UCSD-AML1 (cell line): ENCODE results near the gene XIRP2.

Source experiments
- DNase-seq: peaks from one replicate; lab custom pipeline; 2025; ENCODE audit not compliant: unreplicated experiment; lab: John Stamatoyannopoulos, UW

Gene XIRP2

GRCh38 chr2:166926657-166927056 lies 38.4 kb downstream of the XIRP2 start:
- no peak for DNase-seq

- no peak for DNase-seq
These were observed 43.8 kb downstream of the XIRP2 start for GRCh38 chr2:166932032-166932431.

GRCh38 chr2:166934817-166935216 lies 46.5 kb downstream of the XIRP2 start:
- DNase-seq: no peak

- no peak for DNase-seq
These were observed 54.1 kb downstream of the XIRP2 start for GRCh38 chr2:166942377-166942776.

DNA sequence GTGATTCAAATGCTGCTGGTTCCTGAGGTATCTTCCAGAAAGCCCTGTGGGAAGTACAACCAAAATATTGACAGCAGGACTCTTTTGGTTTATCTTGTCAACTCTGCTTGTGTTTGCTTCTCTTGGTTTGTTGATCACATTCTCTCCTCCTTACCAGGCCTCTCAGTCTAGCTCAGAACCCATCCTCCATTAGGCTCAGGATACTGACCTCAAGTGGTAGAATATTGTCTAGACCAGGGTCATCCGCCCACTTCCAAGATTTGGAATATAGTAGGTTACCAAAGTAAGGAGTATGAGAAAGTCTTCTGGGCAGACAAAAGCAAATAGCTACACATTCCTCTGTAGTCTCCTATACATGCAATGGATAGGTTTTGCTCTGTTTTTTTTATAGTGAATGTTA lies 56.6 kb downstream of the XIRP2 start:
- DNase-seq: no peak

- DNase-seq: no peak
These were observed 69.4 kb downstream of the XIRP2 start for GRCh38 chr2:166957686-166958085.

DNA sequence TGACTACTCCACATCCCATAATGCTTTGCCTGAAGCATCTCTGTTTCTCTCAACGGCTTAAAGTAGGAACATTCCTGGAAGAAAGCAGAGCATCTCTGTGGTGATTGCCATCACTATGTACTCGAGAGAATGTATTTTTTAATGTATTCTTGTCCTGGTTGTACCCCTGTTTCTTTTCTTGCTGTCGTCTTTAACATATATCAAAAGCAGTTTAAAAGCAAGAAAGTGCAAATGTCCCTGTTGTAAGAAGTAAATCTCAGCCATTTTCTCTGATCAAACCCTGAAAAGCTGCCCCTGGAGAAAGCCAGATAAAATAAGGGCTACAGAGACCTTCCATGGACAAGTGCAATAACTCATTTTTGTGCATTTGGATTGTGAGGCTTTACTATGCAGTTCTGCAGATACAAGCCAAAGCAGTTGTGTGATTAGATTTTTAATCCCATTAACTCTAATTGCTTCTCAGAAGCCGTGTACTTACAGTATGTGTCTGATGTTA lies 70.8 kb downstream of the XIRP2 start:
- DNase-seq: no peak

DNA sequence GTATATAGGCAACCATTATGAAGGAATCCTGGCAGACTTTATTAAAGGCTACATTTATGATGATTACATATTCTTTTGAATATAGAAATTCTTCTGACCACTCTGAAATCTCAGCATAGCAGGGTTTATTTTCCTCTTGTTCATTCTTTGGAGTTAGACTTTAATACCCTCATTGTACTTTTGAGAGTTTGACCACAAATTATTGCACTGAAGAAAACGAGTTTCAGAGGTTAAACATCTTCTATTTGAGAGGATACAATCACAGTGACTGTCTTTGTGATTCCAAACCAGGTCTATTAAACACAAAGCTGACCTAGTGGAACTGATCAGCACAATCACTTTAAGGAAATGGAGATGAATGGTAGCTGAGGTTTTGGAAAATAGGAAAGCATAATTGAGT lies 71.3 kb downstream of the XIRP2 start:
- no peak for DNase-seq

DNA sequence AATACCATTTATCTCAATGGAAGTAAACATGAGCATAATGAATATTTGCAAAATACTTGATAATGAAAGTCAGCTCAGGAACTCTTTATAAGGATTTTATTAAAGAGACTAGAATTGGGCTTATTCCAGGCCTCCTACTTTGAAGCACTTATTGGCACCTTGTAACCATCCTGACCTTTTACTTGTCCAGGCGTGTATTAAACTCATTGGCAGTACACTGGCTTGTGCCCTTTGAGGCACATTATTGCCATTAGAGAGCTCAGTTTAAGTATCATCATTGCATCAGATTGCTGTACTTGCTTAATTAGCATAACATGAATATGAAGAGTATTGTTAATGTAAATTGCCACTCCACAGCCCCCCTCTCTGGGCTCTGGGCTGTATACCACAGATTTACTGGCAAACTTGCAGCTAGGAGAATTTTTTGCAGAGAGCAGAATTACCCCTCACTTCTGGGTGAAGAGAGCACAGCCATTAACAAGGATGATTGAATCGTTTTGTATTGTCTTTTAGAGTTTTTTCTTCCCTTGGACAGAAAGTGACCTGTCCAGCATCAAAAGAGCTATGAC lies 72.5 kb downstream of the XIRP2 start:
- DNase-seq: no peak

DNA sequence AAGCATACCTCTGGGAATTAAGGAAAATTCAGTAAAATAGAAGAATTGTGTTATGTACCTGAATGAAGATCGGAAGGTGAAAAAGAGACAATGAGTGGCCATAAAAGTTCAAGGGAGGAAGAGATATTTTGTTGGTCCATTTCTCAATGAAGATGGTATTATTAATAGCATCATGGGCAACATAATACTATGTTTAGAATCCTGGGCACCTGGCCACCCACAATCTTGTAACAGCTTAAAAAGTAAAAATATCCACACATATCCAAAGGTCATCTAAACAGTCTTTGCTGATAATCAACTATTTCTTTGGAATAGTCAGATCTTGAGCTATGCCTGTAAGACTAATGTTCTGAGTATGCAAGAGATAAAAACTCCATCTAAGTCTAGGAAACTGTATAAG lies 73.7 kb downstream of the XIRP2 start:
- no peak for DNase-seq

GRCh38 chr2:166969486-166969885 lies 81.2 kb downstream of the XIRP2 start:
- no peak for DNase-seq

GRCh38 chr2:166972002-166972401 lies 83.7 kb downstream of the XIRP2 start:
- DNase-seq: no peak

DNA sequence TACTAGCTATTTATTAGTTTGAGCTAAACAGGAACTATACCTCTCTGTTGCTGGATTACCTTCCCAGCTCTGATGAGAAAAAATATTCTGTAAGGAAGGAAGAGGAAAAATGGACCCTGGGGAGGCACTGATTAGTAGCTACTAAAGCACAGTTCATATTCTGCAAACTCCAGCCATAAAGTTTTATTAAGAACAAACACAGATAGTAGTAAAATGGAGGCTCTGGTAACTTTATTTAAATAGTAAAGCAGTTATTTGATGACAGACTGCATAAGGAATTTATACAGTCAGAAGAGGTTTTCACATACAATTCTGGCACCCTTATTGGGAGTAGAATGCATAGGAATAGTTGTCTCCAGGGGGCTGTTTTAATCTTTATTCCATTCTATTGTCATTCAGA lies 84.1 kb downstream of the XIRP2 start:
- DNase-seq: no peak

DNA sequence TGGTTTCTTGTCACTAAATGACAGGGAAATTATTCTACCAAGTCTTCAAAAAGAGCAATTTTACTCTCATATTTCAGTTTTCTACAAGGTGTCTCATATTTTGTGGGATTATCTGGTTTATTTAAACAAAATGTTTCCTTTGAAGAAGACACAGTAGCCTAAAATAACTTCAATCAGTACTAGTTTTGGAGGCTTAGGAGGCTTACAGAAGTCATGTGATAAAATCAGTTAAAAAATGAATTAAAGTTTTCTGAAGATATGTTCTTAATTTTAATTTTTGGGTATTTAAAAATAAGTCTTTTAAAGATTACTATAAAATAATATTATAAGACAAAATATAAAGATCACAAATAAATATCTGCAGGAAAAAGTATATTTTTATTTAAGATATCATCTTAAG lies 95.9 kb downstream of the XIRP2 start:
- DNase-seq: no peak

- DNase-seq: no peak
These were observed 96.5 kb downstream of the XIRP2 start for GRCh38 chr2:166984797-166985196.

GRCh38 chr2:166994588-166995336 lies 106.5 kb downstream of the XIRP2 start:
- DNase-seq: no peak

GRCh38 chr2:166996465-166996864 lies 108.2 kb downstream of the XIRP2 start:
- DNase-seq: no peak

DNA sequence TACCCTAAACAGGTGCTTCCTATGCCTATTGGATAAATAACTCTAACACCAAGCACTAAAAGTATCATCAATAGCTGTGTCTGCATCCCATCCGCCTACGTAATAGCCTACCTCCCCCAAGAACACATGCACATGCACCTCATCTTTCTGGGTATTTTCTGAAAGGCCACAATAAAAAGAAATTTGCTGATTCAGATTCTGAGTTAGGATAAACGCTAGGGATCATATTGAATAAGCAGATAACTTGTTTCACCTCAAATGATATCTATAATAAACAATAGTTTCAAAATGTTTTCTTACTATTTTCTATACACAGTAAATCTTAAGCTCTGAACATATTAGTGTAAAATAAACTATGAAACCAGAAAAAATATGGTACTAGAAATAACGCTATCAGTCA lies 112.9 kb downstream of the XIRP2 start:
- no peak for DNase-seq

GRCh38 chr2:167005096-167005495 lies 116.8 kb downstream of the XIRP2 start:
- DNase-seq: no peak

DNA sequence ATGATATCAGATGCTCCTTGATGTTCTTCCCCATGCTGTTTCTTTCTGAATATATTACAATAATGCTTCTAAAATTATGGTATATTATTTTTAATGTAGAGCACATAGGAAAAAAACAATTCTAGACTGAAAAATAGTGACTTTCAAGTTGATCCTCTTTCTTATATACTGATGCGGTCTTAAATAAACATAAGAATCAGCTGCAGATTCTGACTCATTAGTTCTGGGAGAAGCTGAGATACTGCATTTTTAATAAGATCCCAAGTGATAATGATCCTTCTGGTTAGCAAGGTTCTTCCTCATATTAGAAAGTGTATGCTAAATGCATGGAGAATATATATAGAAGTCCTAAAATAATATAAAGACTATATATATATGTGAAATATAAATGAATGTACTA lies 124.9 kb downstream of the XIRP2 start:
- no peak for DNase-seq

GRCh38 chr2:167015806-167016205 lies 127.5 kb downstream of the XIRP2 start:
- DNase-seq: no peak

DNA sequence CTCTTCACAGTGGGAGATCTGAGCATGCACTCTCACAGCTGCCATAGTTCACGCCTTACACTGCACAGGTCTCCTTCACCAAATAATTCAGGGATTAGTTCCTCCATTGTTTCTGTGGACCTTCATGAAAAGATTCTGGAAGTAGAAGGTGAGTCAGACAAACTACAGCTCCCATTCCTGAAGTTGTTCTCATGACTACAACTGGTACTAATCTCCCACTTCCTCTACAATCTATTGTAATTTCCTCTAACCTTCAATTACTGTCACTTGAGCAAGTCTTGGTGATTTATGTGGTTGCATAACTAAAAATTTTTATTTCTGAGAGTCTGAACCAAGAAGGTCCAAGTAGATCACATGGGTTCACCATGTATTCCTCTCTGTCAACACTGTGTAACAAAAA lies 128.7 kb downstream of the XIRP2 start:
- no peak for DNase-seq

GRCh38 chr2:167018590-167018989 lies 130.3 kb downstream of the XIRP2 start:
- no peak for DNase-seq
